Measurements from ENCODE around the gene PDIK1L. TPM values are rescaled to one million over a fixed set of nuclear protein-coding genes. Genes with fewer than 3 reads are reported as not detected.

The PDIK1L gene
- polyA plus RNA-seq, 4 donors = 3.2 to 13.9 (median 5.3) TPM

- DNase-seq (no peak), FAIRE-seq (no peak)
- WGBS, 3 donors = 94 to 96% (median 94%) methylated on average over 33 to 34 of the region's 34 CpGs
- peaks cover 0 to 15% (median 0%) of the 10 kb centered on the region in 3 donors for H3K36me3 ChIP-seq (ENCODE audit: control insufficient read depth in 3 of 3, insufficient read depth in 2 of 3, low read depth in 1 of 3, low read length in 3 of 3)
- H3K27me3 ChIP-seq (ENCODE audit: control insufficient read depth in 3 of 3, insufficient read depth in 3 of 3, low read length in 3 of 3) = no peaks in the 10 kb centered on the region
- H3K27ac ChIP-seq (ENCODE audit: low read depth in 1 of 3, low read length in 2 of 3) = peak within 1 kb of the TSS in 1 of 3 donors; percentile 74
- H3K4me3 ChIP-seq (ENCODE audit: low read depth in 1 of 3, low read length in 3 of 3) = peak within 1 kb of the TSS in 2 of 3 donors; percentile 64
- H3K9me3 ChIP-seq (ENCODE audit: control insufficient read depth in 2 of 2, insufficient read depth in 1 of 2, low read depth in 1 of 2, low read length in 1 of 2) = no peaks in the 10 kb centered on the region
- H3K4me1 ChIP-seq (ENCODE audit: control insufficient read depth in 3 of 3, insufficient read depth in 2 of 3, low read depth in 1 of 3, low read length in 2 of 3) = peaks cover 0 to 22% (median 0%) of the 10 kb centered on the region in 3 donors
Measured at GRCh38 chr1:26171084-26172072, 59.8 kb downstream of the PDIK1L start, which contains the start of gene ZNF593OS. TSS of gene ZNF593OS (minus strand) at chr1:26171832. CDS start at chr1:26171661, 171 bp downstream.

Other genes starting within 250 kb of the PDIK1L start
- 10 to 100 TPM; 10.2 to 53.9 (median 27.2) TPM for gene PAQR7, start 236.1 kb upstream of the PDIK1L start, polyA plus RNA-seq
- gene STMN1, start 205.4 kb upstream of the PDIK1L start, polyA plus RNA-seq = 100 to 1,000 TPM in 2 of 4 donors, 10 to 100 TPM in 2; 30.9 to 275 (median 142) TPM
- gene PAFAH2, start 113.8 kb upstream of the PDIK1L start, polyA plus RNA-seq = 10 to 100 TPM; 17.2 to 32.7 (median 26.1) TPM
- under 1 TPM in 2 of 4 donors, not detected in 2; 0.41 to 0.51 TPM for gene EXTL1, start 90.0 kb upstream of the PDIK1L start, polyA plus RNA-seq
- gene SLC30A2, start 65.7 kb upstream of the PDIK1L start, polyA plus RNA-seq = 10 to 100 TPM in 1 of 4 donors, under 1 TPM in 3; 0.09 to 43.2 (median 0.36) TPM
- gene TRIM63, start 44.2 kb upstream of the PDIK1L start, polyA plus RNA-seq = 10 to 100 TPM in 1 of 4 donors, 1 to 10 TPM in 2, under 1 TPM in 1; 0.91 to 11.3 (median 2.8) TPM
- gene FAM110D, start 47.3 kb downstream of the PDIK1L start, polyA plus RNA-seq = 1 to 10 TPM in 1 of 4 donors, under 1 TPM in 2, not detected in 1; 0.32 to 3.1 (median 0.54) TPM
- not detected for gene C1orf232, start 57.1 kb downstream of the PDIK1L start, polyA plus RNA-seq
- 100 to 1,000 TPM in 2 of 4 donors, 10 to 100 TPM in 2; 27.7 to 152 (median 94.7) TPM for gene ZNF593, start 58.1 kb downstream of the PDIK1L start, polyA plus RNA-seq
- under 1 TPM in 2 of 4 donors, not detected in 2; 0.16 to 0.50 TPM for gene ZNF593OS, start 60.0 kb downstream of the PDIK1L start, polyA plus RNA-seq
- 10 to 100 TPM; 16.1 to 85.0 (median 47.9) TPM for gene CNKSR1, start 65.7 kb downstream of the PDIK1L start, polyA plus RNA-seq
- gene CATSPER4, start 78.8 kb downstream of the PDIK1L start, polyA plus RNA-seq = under 1 TPM in 1 of 4 donors, not detected in 3; 0.09 TPM
- gene CEP85, start 122.4 kb downstream of the PDIK1L start, polyA plus RNA-seq = 10 to 100 TPM in 1 of 4 donors, 1 to 10 TPM in 3; 2.7 to 11.0 (median 5.6) TPM
- 100 to 1,000 TPM in 3 of 4 donors, 10 to 100 TPM in 1; 90.9 to 238 (median 178) TPM for gene SH3BGRL3, start 168.3 kb downstream of the PDIK1L start, polyA plus RNA-seq
- 10 to 100 TPM in 2 of 4 donors, 1 to 10 TPM in 2; 1.1 to 35.5 (median 11.4) TPM for gene UBXN11, start 194.8 kb downstream of the PDIK1L start, polyA plus RNA-seq
- 100 to 1,000 TPM in 1 of 4 donors, 10 to 100 TPM in 3; 23.1 to 116 (median 36.8) TPM for gene CD52, start 206.1 kb downstream of the PDIK1L start, polyA plus RNA-seq
- 100 to 1,000 TPM in 2 of 4 donors, 1 to 10 TPM in 2; 2.4 to 267 (median 63.7) TPM for gene CRYBG2, start 242.3 kb downstream of the PDIK1L start, polyA plus RNA-seq